ENCODE measurements around the gene CLCNKB. TPM values are rescaled to one million over a fixed set of nuclear protein-coding genes. Genes with fewer than 3 reads are reported as not detected.
"Not testable (repeated sequence)": the region's sequence is repeated elsewhere in the genome, so short reads cannot be mapped to it uniquely, and the experiment has no call there.

Gene CLCNKB
- not detected in 2 replicates for total RNA-seq (2012; rRNA removed)

GRCh38 chr1:16043521-16043920, at the start of gene CLCNKB:
CLCNKB (plus strand) TSS chr1:16043782; CDS start chr1:16044493, 711 bp downstream.
- Histone ChIP-seq H3K27me3 (ENCODE audit: control insufficient read depth, insufficient read depth, low read length) (peaks cover 8% of the 10 kb centered on the region), H3K36me3 (ENCODE audit: insufficient read depth, low read length) (no peaks in the 10 kb centered on the region)

GRCh38 chr1:15994081-15994480, 49.5 kb upstream of the CLCNKB start:
- Histone ChIP-seq H3K4me1 (ENCODE audit: control insufficient read depth, insufficient read depth, low read length) (no peaks in the 10 kb centered on the region), H3K9ac (ENCODE audit: low read depth, low read length) (no peak overlapping the region), H3K4me2 (ENCODE audit: low read length) (no peak overlapping the region), H3K36me3 (ENCODE audit: insufficient read depth, low read length) (no peaks in the 10 kb centered on the region), H3K4me3 (ENCODE audit: low read length) (no peak overlapping the region), H3K27me3 (ENCODE audit: control insufficient read depth, insufficient read depth, low read length) (peaks cover 20% of the 10 kb centered on the region), H3K9me3 (replicated peaks; ENCODE audit: low read length) (no peaks in the 10 kb centered on the region)

More at GRCh38 chr1:16043521-16043920, at the start of gene CLCNKB:
- Histone ChIP-seq H3K9ac (ENCODE audit: low read depth, low read length) (no peak within 1 kb of the TSS), H3K4me3 (ENCODE audit: low read length) (no peak within 1 kb of the TSS), H3K4me1 (ENCODE audit: control insufficient read depth, insufficient read depth, low read length) (no peaks in the 10 kb centered on the region), H3K9me3 (replicated peaks; ENCODE audit: low read length) (no peaks in the 10 kb centered on the region), H3K4me2 (ENCODE audit: low read length) (no peak within 1 kb of the TSS)

- H3K9me3 ChIP-seq (replicated peaks; ENCODE audit: low read length): no peaks in the 10 kb centered on the region
- H3K27me3 ChIP-seq (ENCODE audit: control insufficient read depth, insufficient read depth, low read length): peaks cover 17% of the 10 kb centered on the region
Measured at GRCh38 chr1:15994590-15995351, 48.8 kb upstream of the CLCNKB start.

GRCh38 chr1:15997076-15997585, 46.5 kb upstream of the CLCNKB start:
- no peak overlapping the region for H3K4me2 ChIP-seq (ENCODE audit: low read length)

More at GRCh38 chr1:15994590-15995351, 48.8 kb upstream of the CLCNKB start:
- Histone ChIP-seq H3K4me3 (ENCODE audit: low read length) (no peak overlapping the region), H3K4me2 (ENCODE audit: low read length) (no peak overlapping the region), H3K9ac (ENCODE audit: low read depth, low read length) (no peak overlapping the region), H3K4me1 (ENCODE audit: control insufficient read depth, insufficient read depth, low read length) (no peaks in the 10 kb centered on the region), H3K36me3 (ENCODE audit: insufficient read depth, low read length) (no peaks in the 10 kb centered on the region)

GRCh38 chr1:15997637-15998280, 45.8 kb upstream of the CLCNKB start:
- no peak overlapping the region for H3K4me2 ChIP-seq (ENCODE audit: low read length)
- H3K9ac ChIP-seq (ENCODE audit: low read depth, low read length): no peak overlapping the region
- H3K4me1 ChIP-seq (ENCODE audit: control insufficient read depth, insufficient read depth, low read length): no peaks in the 10 kb centered on the region
- H3K4me3 ChIP-seq (ENCODE audit: low read length): no peak overlapping the region
- peaks cover 12% of the 10 kb centered on the region for H3K27me3 ChIP-seq (ENCODE audit: control insufficient read depth, insufficient read depth, low read length)
- H3K9me3 ChIP-seq (replicated peaks; ENCODE audit: low read length): no peaks in the 10 kb centered on the region
- no peaks in the 10 kb centered on the region for H3K36me3 ChIP-seq (ENCODE audit: insufficient read depth, low read length)

More at GRCh38 chr1:15997076-15997585, 46.5 kb upstream of the CLCNKB start:
- Histone ChIP-seq H3K4me3 (ENCODE audit: low read length) (no peak overlapping the region), H3K4me1 (ENCODE audit: control insufficient read depth, insufficient read depth, low read length) (no peaks in the 10 kb centered on the region), H3K9ac (ENCODE audit: low read depth, low read length) (no peak overlapping the region), H3K9me3 (replicated peaks; ENCODE audit: low read length) (no peaks in the 10 kb centered on the region), H3K36me3 (ENCODE audit: insufficient read depth, low read length) (no peaks in the 10 kb centered on the region), H3K27me3 (ENCODE audit: control insufficient read depth, insufficient read depth, low read length) (peaks cover 12% of the 10 kb centered on the region)

GRCh38 chr1:15998929-15999328, 44.7 kb upstream of the CLCNKB start:
- no peak overlapping the region for H3K9ac ChIP-seq (ENCODE audit: low read depth, low read length)
- no peak overlapping the region for H3K4me2 ChIP-seq (ENCODE audit: low read length)

GRCh38 chr1:16001274-16001673, 42.3 kb upstream of the CLCNKB start:
- H3K4me1 ChIP-seq (ENCODE audit: control insufficient read depth, insufficient read depth, low read length); H3K4me3 ChIP-seq (ENCODE audit: low read length); H3K36me3 ChIP-seq (ENCODE audit: insufficient read depth, low read length); H3K4me2 ChIP-seq (ENCODE audit: low read length); H3K9me3 ChIP-seq (replicated peaks; ENCODE audit: low read length); H3K9ac ChIP-seq (ENCODE audit: low read depth, low read length): not testable (repeated sequence)
- peaks cover 12% of the 10 kb centered on the region for H3K27me3 ChIP-seq (ENCODE audit: control insufficient read depth, insufficient read depth, low read length)

More at GRCh38 chr1:15998929-15999328, 44.7 kb upstream of the CLCNKB start:
- Histone ChIP-seq H3K36me3 (ENCODE audit: insufficient read depth, low read length) (no peaks in the 10 kb centered on the region), H3K4me1 (ENCODE audit: control insufficient read depth, insufficient read depth, low read length) (no peaks in the 10 kb centered on the region), H3K4me3 (ENCODE audit: low read length) (no peak overlapping the region), H3K9me3 (replicated peaks; ENCODE audit: low read length) (no peaks in the 10 kb centered on the region), H3K27me3 (ENCODE audit: control insufficient read depth, insufficient read depth, low read length) (peaks cover 12% of the 10 kb centered on the region)

GRCh38 chr1:16005597-16005996, 38.0 kb upstream of the CLCNKB start:
- H3K4me3 ChIP-seq (ENCODE audit: low read length): no peak overlapping the region
- no peaks in the 10 kb centered on the region for H3K9me3 ChIP-seq (replicated peaks; ENCODE audit: low read length)
- H3K9ac ChIP-seq (ENCODE audit: low read depth, low read length): no peak overlapping the region
- no peak overlapping the region for H3K4me2 ChIP-seq (ENCODE audit: low read length)
- H3K27me3 ChIP-seq (ENCODE audit: control insufficient read depth, insufficient read depth, low read length): no peaks in the 10 kb centered on the region
- no peaks in the 10 kb centered on the region for H3K36me3 ChIP-seq (ENCODE audit: insufficient read depth, low read length)
- no peaks in the 10 kb centered on the region for H3K4me1 ChIP-seq (ENCODE audit: control insufficient read depth, insufficient read depth, low read length)

- Histone ChIP-seq H3K9ac (ENCODE audit: low read depth, low read length) (no peak overlapping the region), H3K27me3 (ENCODE audit: control insufficient read depth, insufficient read depth, low read length) (no peaks in the 10 kb centered on the region), H3K4me3 (ENCODE audit: low read length) (no peak overlapping the region), H3K9me3 (replicated peaks; ENCODE audit: low read length) (no peaks in the 10 kb centered on the region), H3K36me3 (ENCODE audit: insufficient read depth, low read length) (no peaks in the 10 kb centered on the region), H3K4me2 (ENCODE audit: low read length) (no peak overlapping the region), H3K4me1 (ENCODE audit: control insufficient read depth, insufficient read depth, low read length) (no peaks in the 10 kb centered on the region)
Measured at GRCh38 chr1:16006010-16006409, 37.6 kb upstream of the CLCNKB start.

- H3K9me3 ChIP-seq (replicated peaks; ENCODE audit: low read length): no peaks in the 10 kb centered on the region
- H3K4me3 ChIP-seq (ENCODE audit: low read length): no peak overlapping the region
- H3K9ac ChIP-seq (ENCODE audit: low read depth, low read length): no peak overlapping the region
- no peaks in the 10 kb centered on the region for H3K4me1 ChIP-seq (ENCODE audit: control insufficient read depth, insufficient read depth, low read length)
- H3K4me2 ChIP-seq (ENCODE audit: low read length): no peak overlapping the region
- H3K36me3 ChIP-seq (ENCODE audit: insufficient read depth, low read length): no peaks in the 10 kb centered on the region
- H3K27me3 ChIP-seq (ENCODE audit: control insufficient read depth, insufficient read depth, low read length): no peaks in the 10 kb centered on the region
Measured at GRCh38 chr1:16006552-16007485, 36.8 kb upstream of the CLCNKB start.
